H1 (cell line): ENCODE data around the gene HMCN2. TPM values are rescaled to one million over a fixed set of nuclear protein-coding genes. Genes with fewer than 3 reads are reported as not detected.
A peak's percentile ranks its signal among the peaks of the same experiment; 100 is the strongest.

Experiments used
- CTCF ChIA-PET: fragments of 300-600 bp; sonication (Branson Sonifier 250); formaldehyde crosslinking; loops from one replicate; lab custom pipeline; 2021; ENCODE audit not compliant: partially characterized antibody; lab: Charles Lee
- POLR2A ChIA-PET: fragments of 300-600 bp; sonication (Branson Sonifier 250); formaldehyde crosslinking; loops from one replicate; lab custom pipeline; 2021; ENCODE audit warnings: inconsistent platforms; ENCODE audit not compliant: partially characterized antibody; lab: Charles Lee
- DNase-seq, 2 experiments: peaks; one replicate each; pipeline versions ENCODE4 v3.0.0 to v3.0.0-alpha.2; 2010 to 2022; ENCODE audit warnings: low spot score in 2 of 2, low read depth in 1 of 2, mixed read lengths in 1 of 2
- FAIRE-seq: peaks from 2 replicates; lab custom pipeline; 2011; peaks lifted over from hg19 to GRCh38; lab: Jason Lieb, UNC
- H2AFZ ChIP-seq: 2 replicates; pipeline ENCODE4 v1.8.1; 2012; ENCODE audit warnings: low read length, inconsistent platforms
- H2AK5ac ChIP-seq: 2 replicates; pipeline ENCODE4 v1.6.1; 2013; ENCODE audit warnings: low read depth, low read length
- H2BK120ac ChIP-seq: replicated peaks from 2 replicates; pipeline ENCODE3; 2013; ENCODE audit warnings: low read depth, low read length, inconsistent platforms
- H2BK12ac ChIP-seq: 2 replicates; pipeline ENCODE4 v1.6.1; 2013; ENCODE audit warnings: low read depth, low read length
- H2BK15ac ChIP-seq: 2 replicates; pipeline ENCODE4 v1.6.1; 2013; ENCODE audit warnings: low read length
- H2BK20ac ChIP-seq: 2 replicates; pipeline ENCODE4 v1.6.1; 2013; ENCODE audit warnings: low read length
- H2BK5ac ChIP-seq: 2 replicates; pipeline ENCODE4 v1.6.1; 2013; ENCODE audit warnings: low read depth, low read length
- H3K14ac ChIP-seq: 2 replicates; pipeline ENCODE4 v1.6.1; 2013; ENCODE audit warnings: inconsistent platforms; ENCODE audit not compliant: insufficient read length
- H3K18ac ChIP-seq: 2 replicates; pipeline ENCODE4 v1.6.1; 2013; ENCODE audit warnings: low read length; ENCODE audit errors: extremely low read depth
- H3K23ac ChIP-seq: 2 replicates; pipeline ENCODE4 v1.6.1; 2013; ENCODE audit warnings: inconsistent platforms; ENCODE audit not compliant: insufficient read length
- H3K23me2 ChIP-seq: 2 replicates; pipeline ENCODE4 v1.6.1; 2013; ENCODE audit warnings: low read depth, low read length
- H3K27ac ChIP-seq: 2 replicates; pipeline ENCODE4 v1.6.1; 2011; ENCODE audit warnings: low read depth, low read length, inconsistent platforms
- H3K27me3 ChIP-seq, 4 experiments: replicated peaks in 1 of 4; 1 replicate in 1 of 4; 2 replicates in 3 of 4; pipeline versions ENCODE4 v1.6.1 to v1.8.1; 2011 to 2013; ENCODE audit warnings: low read length in 3 of 4, mild to moderate bottlenecking in 3 of 4, inconsistent platforms in 2 of 4, mixed read lengths in 2 of 4, moderate library complexity in 1 of 4; ENCODE audit not compliant: control insufficient read depth in 3 of 4, insufficient read depth in 3 of 4; ENCODE audit errors: extremely low read depth in 1 of 4
- H3K36me3 ChIP-seq, 4 experiments: 2 replicates each; pipeline versions ENCODE4 v1.6.1 to v1.8.1; 2011 to 2013; ENCODE audit warnings: mild to moderate bottlenecking in 4 of 4, low read length in 3 of 4, moderate library complexity in 2 of 4, control low read depth in 1 of 4, inconsistent platforms in 1 of 4; ENCODE audit not compliant: insufficient read depth in 4 of 4, control insufficient read depth in 2 of 4
- H3K4ac ChIP-seq: replicated peaks from 2 replicates; pipeline ENCODE3; 2013; ENCODE audit warnings: low read length, low read depth, mixed read lengths, inconsistent platforms; ENCODE audit not compliant: insufficient read length
- H3K4me1 ChIP-seq, 4 experiments: replicated peaks in 1 of 4; 1 replicate in 1 of 4; 2 replicates in 3 of 4; pipeline versions ENCODE4 v1.6.1 to v1.8.1; 2011 to 2013; ENCODE audit warnings: low read length in 3 of 4, inconsistent platforms in 2 of 4, mixed read lengths in 1 of 4; ENCODE audit not compliant: insufficient read depth in 4 of 4, control insufficient read depth in 3 of 4
- H3K4me2 ChIP-seq, 2 experiments: 2 replicates each; pipeline versions ENCODE4 v1.6.1 to v1.8.1; 2011 to 2013; ENCODE audit warnings: low read depth in 2 of 2, low read length in 2 of 2, control low read depth in 1 of 2, inconsistent platforms in 1 of 2, mild to moderate bottlenecking in 1 of 2; ENCODE audit not compliant: insufficient read depth in 1 of 2
- H3K4me3 ChIP-seq, 4 experiments: fragments of 200-600, 300-600 bp in 1 of 4; sonication (generic), shearing (Covaris generic), sonication (Bioruptor Twin) in 1 of 4; 2 replicates each; pipeline versions ENCODE4 v1.5.1 to v1.8.1; 2011 to 2016; ENCODE audit warnings: low read length in 4 of 4, low read depth in 3 of 4, control low read depth in 2 of 4, inconsistent platforms in 2 of 4, mild to moderate bottlenecking in 2 of 4, mixed read lengths in 1 of 4, moderate library complexity in 1 of 4; ENCODE audit not compliant: insufficient read depth in 2 of 4; ENCODE audit errors: extremely low read depth in 1 of 4
- H3K56ac ChIP-seq: replicated peaks from 2 replicates; pipeline ENCODE3; 2013; ENCODE audit warnings: low read depth, mild to moderate bottlenecking, mixed read lengths, low read length, inconsistent platforms; ENCODE audit not compliant: insufficient read length
- H3K79me1 ChIP-seq: 2 replicates; pipeline ENCODE4 v1.6.1; 2013; ENCODE audit warnings: low read depth, low read length, control low read depth
- H3K79me2 ChIP-seq, 2 experiments: 2 replicates each; pipeline versions ENCODE4 v1.6.1 to v1.8.1; 2012 to 2013; ENCODE audit warnings: low read length in 2 of 2, mild to moderate bottlenecking in 2 of 2, inconsistent platforms in 1 of 2; ENCODE audit not compliant: insufficient read depth in 2 of 2, control insufficient read depth in 1 of 2
- H3K9ac ChIP-seq, 4 experiments: replicated peaks in 1 of 4; 1 replicate in 1 of 4; 2 replicates in 3 of 4; pipeline versions ENCODE4 v1.6.1 to v1.8.1; 2011 to 2013; ENCODE audit warnings: low read depth in 3 of 4, low read length in 3 of 4, control low read depth in 2 of 4, mild to moderate bottlenecking in 2 of 4, moderate library complexity in 2 of 4, inconsistent platforms in 1 of 4; ENCODE audit errors: extremely low read depth in 1 of 4
- H3K9me3 ChIP-seq, 2 experiments: 2 replicates each; pipeline versions ENCODE4 v1.6.1 to v1.8.1; 2012 to 2013; ENCODE audit warnings: mild to moderate bottlenecking in 2 of 2, moderate library complexity in 2 of 2, control low read depth in 1 of 2, inconsistent platforms in 1 of 2, low read depth in 1 of 2, low read length in 1 of 2, mixed read lengths in 1 of 2; ENCODE audit not compliant: insufficient read depth in 2 of 2
- H4K20me1 ChIP-seq, 2 experiments: replicated peaks in 1 of 2; 2 replicates each; pipeline versions ENCODE3 to v1.8.1; 2011 to 2013; ENCODE audit warnings: inconsistent platforms in 2 of 2, low read length in 2 of 2, mild to moderate bottlenecking in 1 of 2; ENCODE audit not compliant: insufficient read depth in 2 of 2, control insufficient read depth in 1 of 2
- H4K5ac ChIP-seq: 2 replicates; pipeline ENCODE4 v1.6.1; 2013; ENCODE audit warnings: low read length, low read depth, mixed read lengths, inconsistent platforms; ENCODE audit not compliant: insufficient read length
- H4K8ac ChIP-seq: 2 replicates; pipeline ENCODE4 v1.8.0; 2013; ENCODE audit warnings: mild to moderate bottlenecking, moderate library complexity, low read length, inconsistent platforms; ENCODE audit not compliant: insufficient read depth; ENCODE audit errors: extremely low read depth
- H4K91ac ChIP-seq: replicated peaks from 2 replicates; pipeline ENCODE3; 2013; ENCODE audit warnings: low read length, mixed read lengths, inconsistent platforms; ENCODE audit not compliant: insufficient read length
- EGR1 ChIP-seq: IDR thresholded peaks from 2 replicates; pipeline ENCODE4 v1.6.1; 2011; ENCODE audit warnings: low read depth, low read length, borderline replicate concordance
- WGBS, 2 experiments: shearing (Covaris generic) in 1 of 2; methylation state at CpG; one replicate each; pipeline versions ENCODE4 v1.1.6 to v1.1.7; 2013 to 2015; ENCODE audit warnings: low lambda C conversion rate in 2 of 2, mixed read lengths in 2 of 2, inconsistent platforms in 1 of 2, low coverage in 1 of 2, missing lambda C conversion rate in 1 of 2; ENCODE audit not compliant: insufficient replicate concordance in 2 of 2, insufficient coverage in 1 of 2, insufficient read length in 1 of 2; ENCODE audit errors: extremely low coverage in 1 of 2, missing lambda C conversion rate in 1 of 2; 5-methylcytosine and 5-hydroxymethylcytosine counted together
- polyA plus RNA-seq, 7 experiments: library from polyadenylated mRNA; depleted of rRNA in 3 of 7; stranded (reverse) in 5 of 7; unstranded in 2 of 7; fragments of >200 nt in 5 of 7; fragments of 200-250 nt in 2 of 7; gene quantifications; 1 replicate in 5 of 7; 2 replicates in 1 of 7; 4 replicates in 1 of 7; pipeline versions ENCODE4 v1.2.1 to v1.2.3, GENCODE V29; 2011 to 2013; ENCODE audit warnings: missing spikeins in 2 of 7, mixed read lengths in 2 of 7
- total RNA-seq: library from RNA; stranded (reverse); fragmentation: NEBNext Ultra II Directional; extraction: Animal tissue kit (Norgen Biotek cat#: 25700); gene quantifications from 2 replicates; pipeline ENCODE4 v1.2.1, GENCODE V29; 2021

The HMCN2 gene
- total and polyA plus RNA-seq, 2 of the 8 experiments (the other 6 are each of a cell fraction or from before 2014, with no cell fraction given): 5.0 to 9.1 TPM

GRCh38 chr9:130346431-130346830 lies 80.9 kb downstream of the HMCN2 start:
- H3K4ac ChIP-seq: no peak overlapping the region
- ChIA-PET CTCF (interaction anchor here (0.9 to 1.0 kb wide), 2 partner anchors 91 to 100 kb away, joined by 3 read pairs; no protein-coding TSS in a partner anchor), POLR2A (interaction anchor here (1.1 to 1.4 kb wide), 3 partner anchors 9 to 128 kb away, joined by 3 read pairs; no protein-coding TSS in a partner anchor)
- no peak overlapping the region for H3K27ac ChIP-seq
- H4K5ac ChIP-seq: no peak overlapping the region
- H4K20me1 ChIP-seq: peaks cover 0 to 17% of the 10 kb centered on the region in 2 experiments
- no peak overlapping the region for H2BK15ac ChIP-seq
- H3K4me2 ChIP-seq: no peak overlapping the region
- H3K4me3 ChIP-seq: no peak overlapping the region
- H3K23ac ChIP-seq: no peak overlapping the region
- no peaks in the 10 kb centered on the region for H3K27me3 ChIP-seq
- no peak for FAIRE-seq
- H2AFZ ChIP-seq: no peak overlapping the region
- H3K36me3 ChIP-seq: no peaks in the 10 kb centered on the region; a peak in 1 of 8 replicates
- no peak overlapping the region for H3K9ac ChIP-seq
- H3K9me3 ChIP-seq: no peaks in the 10 kb centered on the region
- H3K79me2 ChIP-seq: 0 out of 4 replicates have a peak, but pooled peaks cover 0 to 3% of the 10 kb centered on the region in 2 experiments
- no peak for DNase-seq
- H4K91ac ChIP-seq: no peak overlapping the region
- peaks cover 10% of the 10 kb centered on the region for H3K79me1 ChIP-seq
- H2BK20ac ChIP-seq: no peak overlapping the region
- H3K14ac ChIP-seq: no peak overlapping the region
- H3K23me2 ChIP-seq: peaks cover 15% of the 10 kb centered on the region
- H2BK120ac ChIP-seq: no peak overlapping the region
- no peak overlapping the region for H4K8ac ChIP-seq
- H3K4me1 ChIP-seq: peaks cover 0 to 12% (median 6%) of the 10 kb centered on the region in 4 experiments; a peak in 4 of 7 replicates
- 0 out of 2 replicates have a peak overlapping the region, but pooled peaks have one; percentile 27 for H2BK12ac ChIP-seq
- H3K56ac ChIP-seq: no peak overlapping the region
- no peak overlapping the region for H3K18ac ChIP-seq
- no peak overlapping the region for H2AK5ac ChIP-seq
- H2BK5ac ChIP-seq: no peak overlapping the region
- WGBS, 2 experiments: 74% methylated on average over 13 of the region's 14 CpGs; no CpG with 5 or more reads in 1 of the 2 experiments
- TF ChIP-seq EGR1: no peak
